ENCODE results near the gene SMIM45.
"Not testable (repeated sequence)": the region's sequence is repeated elsewhere in the genome, so short reads cannot be mapped to it uniquely, and the experiment has no call there.

Gene SMIM45

GRCh38 chr22:41935509-41935908 lies 16.4 kb upstream of the SMIM45 start:
- no peak for DNase-seq

GRCh38 chr22:41936894-41937169 lies 15.1 kb upstream of the SMIM45 start:
- DNase-seq, result no peak

GRCh38 chr22:41939981-41940831 lies 11.7 kb upstream of the SMIM45 start:
- peak; percentile 15 to 40 for DNase-seq

GRCh38 chr22:41940832-41941765 lies 10.9 kb upstream of the SMIM45 start:
- DNase-seq, result peak; percentile 42 to 50

- DNase-seq, result peak in 1 of 2 experiments; percentile 11
Measured at GRCh38 chr22:41943661-41944209, 8.2 kb upstream of the SMIM45 start.

- peak; percentile 90 to 94 for DNase-seq
Measured at GRCh38 chr22:41946629-41947423, 5.1 kb upstream of the SMIM45 start, which contains the start of gene CENPM. Gene CENPM (minus strand): TSS chr22:41947152. CDS start chr22:41947076, 76 bp downstream.

GRCh38 chr22:41947424-41948080 lies 4.4 kb upstream of the SMIM45 start:
- DNase-seq, result no peak

- DNase-seq, result no peak
Measured at GRCh38 chr22:41948142-41948541, 3.8 kb upstream of the SMIM45 start.

- DNase-seq, result not testable (repeated sequence)
Measured at GRCh38 chr22:41948928-41949296, 3.0 kb upstream of the SMIM45 start.

GRCh38 chr22:41949297-41949965 lies 2.5 kb upstream of the SMIM45 start:
- no peak for DNase-seq

- no peak for DNase-seq
Measured at GRCh38 chr22:41952713-41953112, 763 bp downstream of the SMIM45 start.

- no peak for DNase-seq
Measured at GRCh38 chr22:41957941-41958556, 6.1 kb downstream of the SMIM45 start.

GRCh38 chr22:41963453-41964111 lies 11.6 kb downstream of the SMIM45 start:
- no peak for DNase-seq

- DNase-seq, result no peak
Measured at GRCh38 chr22:41964112-41964491, 12.2 kb downstream of the SMIM45 start.

- DNase-seq, result no peak
Measured at GRCh38 chr22:41966225-41966606, 14.3 kb downstream of the SMIM45 start.

GRCh38 chr22:41966607-41967240 lies 14.8 kb downstream of the SMIM45 start:
- DNase-seq, result peak in 1 of 2 experiments; percentile 14

- DNase-seq, result peak in 1 of 2 experiments; percentile 29
Measured at GRCh38 chr22:41968601-41969000, 16.7 kb downstream of the SMIM45 start.

- DNase-seq, result no peak
Measured at GRCh38 chr22:41969110-41969646, 17.2 kb downstream of the SMIM45 start, which contains the start of gene SEPTIN3. Gene SEPTIN3 (plus strand): TSS chr22:41969443. CDS start chr22:41971493, 2,050 bp downstream.

- no peak for DNase-seq
Measured at GRCh38 chr22:41970601-41971000, 18.7 kb downstream of the SMIM45 start.

- DNase-seq, result no peak
Measured at GRCh38 chr22:41971431-41971830, 19.5 kb downstream of the SMIM45 start.

Data from NCI-H2081 (cell line).